ENCODE results near the gene TLCD5.

The TLCD5 gene

GRCh38 chr11:120324932-120325810 is at the start of gene TLCD5:
TLCD5 (plus strand) TSS chr11:120325299; CDS start chr11:120327442, 2,143 bp downstream.
- peak within 1 kb of the TSS; percentile 88; the same call in 1 of the 2 replicates for H3K9ac ChIP-seq (ENCODE audit: low read depth, low read length)
- peak within 1 kb of the TSS; percentile 13 for H3K27ac ChIP-seq (ENCODE audit: low read length)
- H3K4me3 ChIP-seq (ENCODE audit: low read length) = peak within 1 kb of the TSS; percentile 86
- peaks cover 17% of the 10 kb centered on the region; the same call in 1 of the 2 replicates for H3K27me3 ChIP-seq (ENCODE audit: insufficient read depth, low read length)
- no peaks in the 10 kb centered on the region for H3K9me3 ChIP-seq (ENCODE audit: insufficient read depth, low read depth, low read length)
- H3K4me1 ChIP-seq (ENCODE audit: insufficient read depth, low read length) = peaks cover 7% of the 10 kb centered on the region; the same call in 1 of the 2 replicates
- H3K36me3 ChIP-seq (ENCODE audit: insufficient read depth, low read depth, low read length) = peaks cover 7% of the 10 kb centered on the region

GRCh38 chr11:120279502-120279901 is 45.6 kb upstream of the TLCD5 start:
- no peaks in the 10 kb centered on the region for H3K27me3 ChIP-seq (ENCODE audit: insufficient read depth, low read length)
- no peaks in the 10 kb centered on the region for H3K36me3 ChIP-seq (ENCODE audit: insufficient read depth, low read depth, low read length)
- H3K9ac ChIP-seq (ENCODE audit: low read depth, low read length) = no peak overlapping the region
- H3K4me1 ChIP-seq (ENCODE audit: insufficient read depth, low read length) = peaks cover 5% of the 10 kb centered on the region
- no peak overlapping the region for H3K27ac ChIP-seq (ENCODE audit: low read length)
- H3K4me3 ChIP-seq (ENCODE audit: low read length) = no peak overlapping the region
- H3K9me3 ChIP-seq (ENCODE audit: insufficient read depth, low read depth, low read length) = no peaks in the 10 kb centered on the region

GRCh38 chr11:120280600-120281051 is 44.5 kb upstream of the TLCD5 start:
- no peaks in the 10 kb centered on the region for H3K9me3 ChIP-seq (ENCODE audit: insufficient read depth, low read depth, low read length)
- H3K27me3 ChIP-seq (ENCODE audit: insufficient read depth, low read length) = no peaks in the 10 kb centered on the region
- no peak overlapping the region for H3K9ac ChIP-seq (ENCODE audit: low read depth, low read length)
- H3K36me3 ChIP-seq (ENCODE audit: insufficient read depth, low read depth, low read length) = no peaks in the 10 kb centered on the region
- no peak overlapping the region for H3K27ac ChIP-seq (ENCODE audit: low read length)
- peaks cover 5% of the 10 kb centered on the region for H3K4me1 ChIP-seq (ENCODE audit: insufficient read depth, low read length)
- no peak overlapping the region for H3K4me3 ChIP-seq (ENCODE audit: low read length)

- H3K27me3 ChIP-seq (ENCODE audit: insufficient read depth, low read length) = no peaks in the 10 kb centered on the region
- no peak overlapping the region for H3K27ac ChIP-seq (ENCODE audit: low read length)
- no peak overlapping the region for H3K9ac ChIP-seq (ENCODE audit: low read depth, low read length)
- H3K9me3 ChIP-seq (ENCODE audit: insufficient read depth, low read depth, low read length) = no peaks in the 10 kb centered on the region
- peaks cover 5% of the 10 kb centered on the region for H3K4me1 ChIP-seq (ENCODE audit: insufficient read depth, low read length)
- no peaks in the 10 kb centered on the region for H3K36me3 ChIP-seq (ENCODE audit: insufficient read depth, low read depth, low read length)
- no peak overlapping the region for H3K4me3 ChIP-seq (ENCODE audit: low read length)
These were observed 43.8 kb upstream of the TLCD5 start for GRCh38 chr11:120281143-120281795.

GRCh38 chr11:120283124-120283523 is 42.0 kb upstream of the TLCD5 start:
- H3K36me3 ChIP-seq (ENCODE audit: insufficient read depth, low read depth, low read length) = no peaks in the 10 kb centered on the region
- peaks cover 5% of the 10 kb centered on the region for H3K4me1 ChIP-seq (ENCODE audit: insufficient read depth, low read length)
- H3K9me3 ChIP-seq (ENCODE audit: insufficient read depth, low read depth, low read length) = no peaks in the 10 kb centered on the region
- H3K27ac ChIP-seq (ENCODE audit: low read length) = no peak overlapping the region
- H3K27me3 ChIP-seq (ENCODE audit: insufficient read depth, low read length) = no peaks in the 10 kb centered on the region
- no peak overlapping the region for H3K9ac ChIP-seq (ENCODE audit: low read depth, low read length)
- H3K4me3 ChIP-seq (ENCODE audit: low read length) = no peak overlapping the region

GRCh38 chr11:120284272-120284671 is 40.8 kb upstream of the TLCD5 start:
- Histone ChIP-seq H3K27ac (ENCODE audit: low read length) (no peak overlapping the region), H3K4me3 (ENCODE audit: low read length) (no peak overlapping the region), H3K9me3 (ENCODE audit: insufficient read depth, low read depth, low read length) (no peaks in the 10 kb centered on the region), H3K27me3 (ENCODE audit: insufficient read depth, low read length) (no peaks in the 10 kb centered on the region), H3K4me1 (ENCODE audit: insufficient read depth, low read length) (peaks cover 5% of the 10 kb centered on the region), H3K9ac (ENCODE audit: low read depth, low read length) (no peak overlapping the region), H3K36me3 (ENCODE audit: insufficient read depth, low read depth, low read length) (no peaks in the 10 kb centered on the region)

- Histone ChIP-seq H3K27ac (ENCODE audit: low read length) (no peak overlapping the region), H3K9me3 (ENCODE audit: insufficient read depth, low read depth, low read length) (no peaks in the 10 kb centered on the region), H3K36me3 (ENCODE audit: insufficient read depth, low read depth, low read length) (no peaks in the 10 kb centered on the region), H3K27me3 (ENCODE audit: insufficient read depth, low read length) (no peaks in the 10 kb centered on the region), H3K4me3 (ENCODE audit: low read length) (no peak overlapping the region), H3K4me1 (ENCODE audit: insufficient read depth, low read length) (peaks cover 10% of the 10 kb centered on the region), H3K9ac (ENCODE audit: low read depth, low read length) (no peak overlapping the region)
These were observed 39.8 kb upstream of the TLCD5 start for GRCh38 chr11:120285256-120285655.

- Histone ChIP-seq H3K4me3 (ENCODE audit: low read length) (no peak overlapping the region), H3K27ac (ENCODE audit: low read length) (no peak overlapping the region), H3K4me1 (ENCODE audit: insufficient read depth, low read length) (peaks cover 5% of the 10 kb centered on the region; the same call in 1 of the 2 replicates), H3K27me3 (ENCODE audit: insufficient read depth, low read length) (no peaks in the 10 kb centered on the region), H3K36me3 (ENCODE audit: insufficient read depth, low read depth, low read length) (no peaks in the 10 kb centered on the region), H3K9me3 (ENCODE audit: insufficient read depth, low read depth, low read length) (no peaks in the 10 kb centered on the region), H3K9ac (ENCODE audit: low read depth, low read length) (no peak overlapping the region)
These were observed 37.1 kb upstream of the TLCD5 start for GRCh38 chr11:120288021-120288420.

- H3K9me3 ChIP-seq (ENCODE audit: insufficient read depth, low read depth, low read length) = no peaks in the 10 kb centered on the region
- no peak overlapping the region for H3K4me3 ChIP-seq (ENCODE audit: low read length)
- H3K36me3 ChIP-seq (ENCODE audit: insufficient read depth, low read depth, low read length) = no peaks in the 10 kb centered on the region
- H3K27ac ChIP-seq (ENCODE audit: low read length) = no peak overlapping the region
- H3K4me1 ChIP-seq (ENCODE audit: insufficient read depth, low read length) = peaks cover 5% of the 10 kb centered on the region; the same call in 1 of the 2 replicates
- no peak overlapping the region for H3K9ac ChIP-seq (ENCODE audit: low read depth, low read length)
- no peaks in the 10 kb centered on the region for H3K27me3 ChIP-seq (ENCODE audit: insufficient read depth, low read length)
These were observed 35.7 kb upstream of the TLCD5 start for GRCh38 chr11:120289426-120289825.

- H3K4me1 ChIP-seq (ENCODE audit: insufficient read depth, low read length) = peaks cover 5% of the 10 kb centered on the region; the same call in 1 of the 2 replicates
- no peak overlapping the region for H3K27ac ChIP-seq (ENCODE audit: low read length)
- H3K9me3 ChIP-seq (ENCODE audit: insufficient read depth, low read depth, low read length) = no peaks in the 10 kb centered on the region
- H3K27me3 ChIP-seq (ENCODE audit: insufficient read depth, low read length) = no peaks in the 10 kb centered on the region
- no peak overlapping the region for H3K4me3 ChIP-seq (ENCODE audit: low read length)
- H3K36me3 ChIP-seq (ENCODE audit: insufficient read depth, low read depth, low read length) = no peaks in the 10 kb centered on the region
- no peak overlapping the region for H3K9ac ChIP-seq (ENCODE audit: low read depth, low read length)
These were observed 34.1 kb upstream of the TLCD5 start for GRCh38 chr11:120290956-120291355.

- Histone ChIP-seq H3K27me3 (ENCODE audit: insufficient read depth, low read length) (no peaks in the 10 kb centered on the region), H3K36me3 (ENCODE audit: insufficient read depth, low read depth, low read length) (no peaks in the 10 kb centered on the region), H3K9me3 (ENCODE audit: insufficient read depth, low read depth, low read length) (no peaks in the 10 kb centered on the region), H3K4me1 (ENCODE audit: insufficient read depth, low read length) (peaks cover 5% of the 10 kb centered on the region; the same call in 1 of the 2 replicates), H3K4me3 (ENCODE audit: low read length) (no peak overlapping the region), H3K9ac (ENCODE audit: low read depth, low read length) (no peak overlapping the region), H3K27ac (ENCODE audit: low read length) (no peak overlapping the region)
These were observed 31.9 kb upstream of the TLCD5 start for GRCh38 chr11:120293038-120293800.

Measured in iPS-20b (cell line).